Activated CD8-positive, alpha-beta memory T cell treated with anti-CD3 and anti-CD28 coated beads, Interleukin-2, amount 50 U/mL, for 1 hour (primary cell): Measurements from ENCODE around the gene CD300LD.
"Not testable (repeated sequence)": the region's sequence is repeated elsewhere in the genome, so short reads cannot be mapped to it uniquely, and the experiment has no call there.

Experiments
- DNase-seq: peaks from one replicate; pipeline ENCODE4 v3.0.0-alpha.2; 2020; ENCODE audit errors: extremely low read depth

The CD300LD gene

GRCh38 chr17:74592087-74592990 is at the start of gene CD300LD:
TSS of gene CD300LD (minus strand) at chr17:74592283. CDS start at chr17:74592202, 81 bp downstream.
- no peak for DNase-seq

GRCh38 chr17:74641224-74641957 is 49.3 kb upstream of the CD300LD start:
- DNase-seq: no peak

GRCh38 chr17:74639704-74640151 is 47.6 kb upstream of the CD300LD start:
- no peak for DNase-seq

- DNase-seq: no peak
These were observed 45.8 kb upstream of the CD300LD start for GRCh38 chr17:74637926-74638325.

- no peak for DNase-seq
These were observed 45.2 kb upstream of the CD300LD start for GRCh38 chr17:74637265-74637664.

GRCh38 chr17:74636541-74637085 is 44.5 kb upstream of the CD300LD start:
- not testable (repeated sequence) for DNase-seq

GRCh38 chr17:74635418-74635817 is 43.3 kb upstream of the CD300LD start:
- DNase-seq: no peak

GRCh38 chr17:74633326-74633725 is 41.2 kb upstream of the CD300LD start:
- DNase-seq: no peak

- no peak for DNase-seq
These were observed 40.5 kb upstream of the CD300LD start for GRCh38 chr17:74632617-74633016.

- no peak for DNase-seq
These were observed 39.7 kb upstream of the CD300LD start for GRCh38 chr17:74631468-74632450.

- not testable (repeated sequence) for DNase-seq
These were observed 38.2 kb upstream of the CD300LD start for GRCh38 chr17:74630251-74630650.

- DNase-seq: no peak
These were observed 33.6 kb upstream of the CD300LD start for GRCh38 chr17:74625661-74626060.

GRCh38 chr17:74624131-74624530 is 32.0 kb upstream of the CD300LD start:
- no peak for DNase-seq

GRCh38 chr17:74623693-74624093 is 31.6 kb upstream of the CD300LD start, which contains the start of gene CD300E:
TSS of gene CD300E (minus strand) at chr17:74623738. CDS start at chr17:74623621, 117 bp downstream.
- no peak for DNase-seq

GRCh38 chr17:74619077-74619673 is 27.1 kb upstream of the CD300LD start:
- DNase-seq: no peak

- no peak for DNase-seq
These were observed 26.4 kb upstream of the CD300LD start for GRCh38 chr17:74618451-74618850.

- no peak for DNase-seq
These were observed 24.6 kb upstream of the CD300LD start for GRCh38 chr17:74616696-74617095.

GRCh38 chr17:74612046-74612445 is 20.0 kb upstream of the CD300LD start:
- no peak for DNase-seq

GRCh38 chr17:74610108-74610507 is 18.0 kb upstream of the CD300LD start:
- no peak for DNase-seq

- DNase-seq: no peak
These were observed 16.4 kb upstream of the CD300LD start for GRCh38 chr17:74608511-74608910.

GRCh38 chr17:74607221-74607620 is 15.1 kb upstream of the CD300LD start:
- DNase-seq: no peak
